ENCODE results near the gene PSORS1C2. TPM values are rescaled to one million over a fixed set of nuclear protein-coding genes. Genes with fewer than 3 reads are reported as not detected.

The PSORS1C2 gene
- total RNA-seq, 1 donor from 2014 or later = not detected

GRCh38 chr6:31110825-31111582, 27.9 kb downstream of the PSORS1C2 start:
- Mint-ChIP-seq H3K27me3 (ENCODE audit: low read depth) (peaks cover 39% of the 10 kb centered on the region), H3K4me3 (no peak overlapping the region), H3K36me3 (no peaks in the 10 kb centered on the region), H3K4me1 (peaks cover 17% of the 10 kb centered on the region), H3K9me3 (no peaks in the 10 kb centered on the region), H3K27ac (no peak overlapping the region)
- no peak for TF ChIP-seq CTCF (IDR thresholded peaks at IDR 0.05; ENCODE audit: unreplicated experiment)
- no peak for DNase-seq (ENCODE audit: low spot score in 2 of 2, unreplicated experiment in 2 of 2)

- H3K4me3 Mint-ChIP-seq = no peak overlapping the region
- H3K36me3 Mint-ChIP-seq = no peaks in the 10 kb centered on the region
- peaks cover 22% of the 10 kb centered on the region for H3K27me3 Mint-ChIP-seq (ENCODE audit: low read depth)
- TF ChIP-seq CTCF (IDR thresholded peaks at IDR 0.05; ENCODE audit: unreplicated experiment) = no peak
- H3K4me1 Mint-ChIP-seq = peaks cover 3% of the 10 kb centered on the region
- no peak overlapping the region for H3K27ac Mint-ChIP-seq
- no peaks in the 10 kb centered on the region for H3K9me3 Mint-ChIP-seq
- no peak for DNase-seq (ENCODE audit: low spot score in 2 of 2, unreplicated experiment in 2 of 2)
Observed at GRCh38 chr6:31107052-31107451, 31.8 kb downstream of the PSORS1C2 start.

GRCh38 chr6:31103136-31103535, 35.7 kb downstream of the PSORS1C2 start:
- Mint-ChIP-seq H3K4me1 (no peaks in the 10 kb centered on the region), H3K27ac (no peak overlapping the region), H3K9me3 (no peaks in the 10 kb centered on the region), H3K4me3 (no peak overlapping the region), H3K36me3 (no peaks in the 10 kb centered on the region), H3K27me3 (ENCODE audit: low read depth) (peaks cover 2% of the 10 kb centered on the region)
- no peak for DNase-seq (ENCODE audit: low spot score in 2 of 2, unreplicated experiment in 2 of 2)
- TF ChIP-seq CTCF (IDR thresholded peaks at IDR 0.05; ENCODE audit: unreplicated experiment) = no peak

- H3K27me3 Mint-ChIP-seq (ENCODE audit: low read depth) = no peaks in the 10 kb centered on the region
- no peak overlapping the region for H3K4me3 Mint-ChIP-seq
- H3K4me1 Mint-ChIP-seq = peaks cover 8% of the 10 kb centered on the region
- H3K27ac Mint-ChIP-seq = no peak overlapping the region
- no peaks in the 10 kb centered on the region for H3K36me3 Mint-ChIP-seq
- no peak for DNase-seq (ENCODE audit: low spot score in 2 of 2, unreplicated experiment in 2 of 2)
- TF ChIP-seq CTCF (IDR thresholded peaks at IDR 0.05; ENCODE audit: unreplicated experiment) = no peak
- no peaks in the 10 kb centered on the region for H3K9me3 Mint-ChIP-seq
Observed at GRCh38 chr6:31098449-31098938, 40.4 kb downstream of the PSORS1C2 start.

- no peak for DNase-seq (ENCODE audit: low spot score in 2 of 2, unreplicated experiment in 2 of 2)
- no peaks in the 10 kb centered on the region for H3K27me3 Mint-ChIP-seq (ENCODE audit: low read depth)
- no peaks in the 10 kb centered on the region for H3K9me3 Mint-ChIP-seq
- H3K4me3 Mint-ChIP-seq = no peak overlapping the region
- no peak for TF ChIP-seq CTCF (IDR thresholded peaks at IDR 0.05; ENCODE audit: unreplicated experiment)
- H3K36me3 Mint-ChIP-seq = no peaks in the 10 kb centered on the region
- H3K27ac Mint-ChIP-seq = no peak overlapping the region
- peaks cover 8% of the 10 kb centered on the region for H3K4me1 Mint-ChIP-seq
Observed at GRCh38 chr6:31096656-31097055, 42.2 kb downstream of the PSORS1C2 start.

Measured in mesothelial cell of epicardium (in vitro differentiated cells).